ENCODE data around the gene SKI. TPM values are rescaled to one million over a fixed set of nuclear protein-coding genes. Genes with fewer than 3 reads are reported as not detected.

Gene SKI
- total and polyA plus RNA-seq, 2 experiments from 2014 or later, result 9.3 to 66.8 TPM

- Mint-ChIP-seq H3K36me3 (ENCODE audit: low read depth) (no peaks in the 10 kb centered on the region; the same call in 2 of the 3 replicates), H3K27ac (no peak overlapping the region), H3K4me3 (no peak overlapping the region), H3K4me1 (no peaks in the 10 kb centered on the region), H3K27me3 (ENCODE audit: insufficient read depth, low read depth, poor library complexity) (peaks cover 6% of the 10 kb centered on the region), H3K9me3 (peaks cover 3% of the 10 kb centered on the region; the same call in 1 of the 3 replicates)
- Histone ChIP-seq H3K4me1 (ENCODE audit: insufficient read depth) (no peaks in the 10 kb centered on the region), H3K79me2 (replicated peaks; ENCODE audit: insufficient read depth) (no peaks in the 10 kb centered on the region), H3K9me2 (ENCODE audit: insufficient read depth) (no peaks in the 10 kb centered on the region), H3K36me3 (ENCODE audit: insufficient read depth) (no peaks in the 10 kb centered on the region), H3K27me3 (ENCODE audit: insufficient read depth) (no peaks in the 10 kb centered on the region), H3K27ac (ENCODE audit: low read depth) (no peak overlapping the region), H4K20me1 (replicated peaks; ENCODE audit: insufficient read depth) (no peaks in the 10 kb centered on the region), H2AFZ (no peak overlapping the region), H3K4me2 (no peak overlapping the region), H3F3A (replicated peaks; ENCODE audit: low read depth) (no peaks in the 10 kb centered on the region), H3K4me3 (no peak overlapping the region)
- DNase-seq (ENCODE audit: low spot score), result no peak
- TF ChIP-seq JUNB (IDR thresholded peaks at IDR 0.05; ENCODE audit: unreplicated experiment), result no peak
- no peak for TF ChIP-seq ZNF462 (CRISPR knock-in tag; IDR thresholded peaks at IDR 0.05)
- no peak for TF ChIP-seq POLR2AphosphoS5 (IDR thresholded peaks at IDR 0.05; ENCODE audit: low read depth)
- TF ChIP-seq CREB1 (CRISPR knock-in tag; IDR thresholded peaks at IDR 0.05; ENCODE audit: low read depth), result no peak
- no peak for TF ChIP-seq EZH2phosphoT487 (IDR thresholded peaks at IDR 0.05; ENCODE audit: unreplicated experiment)
- no peak for TF ChIP-seq STAT1 (IDR thresholded peaks at IDR 0.05; ENCODE audit: unreplicated experiment)
- TF ChIP-seq REST (IDR thresholded peaks at IDR 0.05; ENCODE audit: unreplicated experiment), result no peak
- no peak for TF ChIP-seq EZH2 (IDR thresholded peaks at IDR 0.05; ENCODE audit: low read depth, unreplicated experiment)
- no peak for TF ChIP-seq ZNF114 (CRISPR knock-in tag; IDR thresholded peaks at IDR 0.05)
- TF ChIP-seq, protein P1, sequence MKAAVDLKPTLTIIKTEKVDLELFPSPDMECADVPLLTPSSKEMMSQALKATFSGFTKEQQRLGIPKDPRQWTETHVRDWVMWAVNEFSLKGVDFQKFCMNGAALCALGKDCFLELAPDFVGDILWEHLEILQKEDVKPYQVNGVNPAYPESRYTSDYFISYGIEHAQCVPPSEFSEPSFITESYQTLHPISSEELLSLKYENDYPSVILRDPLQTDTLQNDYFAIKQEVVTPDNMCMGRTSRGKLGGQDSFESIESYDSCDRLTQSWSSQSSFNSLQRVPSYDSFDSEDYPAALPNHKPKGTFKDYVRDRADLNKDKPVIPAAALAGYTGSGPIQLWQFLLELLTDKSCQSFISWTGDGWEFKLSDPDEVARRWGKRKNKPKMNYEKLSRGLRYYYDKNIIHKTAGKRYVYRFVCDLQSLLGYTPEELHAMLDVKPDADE (IDR thresholded peaks at IDR 0.05), result no peak
- TF ChIP-seq NANOG (IDR thresholded peaks at IDR 0.05; ENCODE audit: borderline replicate concordance), result no peak
- TF ChIP-seq, protein P2, sequence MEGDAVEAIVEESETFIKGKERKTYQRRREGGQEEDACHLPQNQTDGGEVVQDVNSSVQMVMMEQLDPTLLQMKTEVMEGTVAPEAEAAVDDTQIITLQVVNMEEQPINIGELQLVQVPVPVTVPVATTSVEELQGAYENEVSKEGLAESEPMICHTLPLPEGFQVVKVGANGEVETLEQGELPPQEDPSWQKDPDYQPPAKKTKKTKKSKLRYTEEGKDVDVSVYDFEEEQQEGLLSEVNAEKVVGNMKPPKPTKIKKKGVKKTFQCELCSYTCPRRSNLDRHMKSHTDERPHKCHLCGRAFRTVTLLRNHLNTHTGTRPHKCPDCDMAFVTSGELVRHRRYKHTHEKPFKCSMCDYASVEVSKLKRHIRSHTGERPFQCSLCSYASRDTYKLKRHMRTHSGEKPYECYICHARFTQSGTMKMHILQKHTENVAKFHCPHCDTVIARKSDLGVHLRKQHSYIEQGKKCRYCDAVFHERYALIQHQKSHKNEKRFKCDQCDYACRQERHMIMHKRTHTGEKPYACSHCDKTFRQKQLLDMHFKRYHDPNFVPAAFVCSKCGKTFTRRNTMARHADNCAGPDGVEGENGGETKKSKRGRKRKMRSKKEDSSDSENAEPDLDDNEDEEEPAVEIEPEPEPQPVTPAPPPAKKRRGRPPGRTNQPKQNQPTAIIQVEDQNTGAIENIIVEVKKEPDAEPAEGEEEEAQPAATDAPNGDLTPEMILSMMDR (conservative IDR thresholded peaks at IDR 0.05; ENCODE audit: low read depth in 2 of 2), result no peak
- TF ChIP-seq ZNF331 (CRISPR knock-in tag; IDR thresholded peaks at IDR 0.05; ENCODE audit: low read depth), result no peak
- ATAC-seq, result no peak
Observed at GRCh38 chr1:2337081-2337480, 109.0 kb downstream of the SKI start.

All from GM23338 (cell line).